ENCODE measurements around the gene SLC37A4. TPM values are rescaled to one million over a fixed set of nuclear protein-coding genes. Genes with fewer than 3 reads are reported as not detected.
"Not testable (repeated sequence)": the region's sequence is repeated elsewhere in the genome, so short reads cannot be mapped to it uniquely, and the experiment has no call there.

Gene SLC37A4
- 10 to 100 TPM; 28.3 to 30.3 TPM for total RNA-seq

DNA sequence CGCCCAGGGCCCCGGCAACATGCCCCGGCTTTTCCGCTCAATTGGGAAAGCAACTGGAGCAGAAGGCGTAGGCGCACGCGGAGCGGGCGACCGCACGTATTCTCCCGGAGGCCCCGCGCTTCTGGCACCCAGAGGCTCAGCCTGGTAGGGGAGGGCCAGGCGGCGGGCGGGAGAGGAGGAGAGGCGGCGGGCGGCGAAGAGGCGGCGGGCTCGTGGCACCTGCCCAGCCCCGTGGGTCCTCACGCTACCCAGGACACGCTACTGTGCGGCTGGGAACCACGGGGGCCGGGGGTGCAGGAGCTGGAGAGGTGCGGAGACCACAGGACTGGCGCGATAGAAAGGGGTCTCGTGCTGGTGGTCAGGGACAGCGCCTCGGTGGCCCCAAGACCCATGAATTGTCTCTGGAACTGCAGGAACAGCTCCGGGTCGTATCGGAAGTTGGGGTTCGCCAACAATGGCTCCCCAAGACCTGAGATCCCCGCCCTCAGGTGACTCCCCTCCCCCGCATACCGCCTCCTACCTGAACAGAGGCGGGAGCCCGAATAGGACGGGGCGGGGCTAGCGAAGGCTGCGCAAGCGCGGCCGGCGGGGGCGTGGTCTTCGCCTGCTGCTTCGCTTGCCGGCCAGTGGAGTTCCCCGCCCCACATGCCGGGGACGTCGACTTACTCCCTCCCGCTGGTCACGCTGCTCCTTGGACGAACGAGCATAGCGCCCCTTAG, at the start of gene SLC37A4:
Gene SLC37A4 (minus strand): TSS at position 549 of the 719 bp plus-strand sequence.
- CTCF ChIA-PET: interaction anchor here (1.4 to 2.0 kb wide), 3 partner anchors 11 to 82 kb away, joined by 3 to 7 read pairs (median 4); partner anchors contain the start of gene C2CD2L
- H3K4me3 Mint-ChIP-seq: peak within 1 kb of the TSS; percentile 77
- peak; percentile 99 for DNase-seq
- no peaks in the 10 kb centered on the region for H3K9me3 Mint-ChIP-seq
- peak within 1 kb of the TSS; percentile 85 for H3K27ac Mint-ChIP-seq
- H3K36me3 Mint-ChIP-seq (ENCODE audit: low read depth): peaks cover 5% of the 10 kb centered on the region
- no peaks in the 10 kb centered on the region for H3K27me3 Mint-ChIP-seq (ENCODE audit: low read depth)
- intact Hi-C loops (cut with micrococcal nuclease): loop anchor here (1.0 to 2.0 kb wide), 10 partner anchors 12 to 458 kb away; partner anchors contain the start of genes ARCN1, CBL, HMBS and HYOU1
- H3K4me1 Mint-ChIP-seq (ENCODE audit: low read depth): peaks cover 23% of the 10 kb centered on the region

DNA sequence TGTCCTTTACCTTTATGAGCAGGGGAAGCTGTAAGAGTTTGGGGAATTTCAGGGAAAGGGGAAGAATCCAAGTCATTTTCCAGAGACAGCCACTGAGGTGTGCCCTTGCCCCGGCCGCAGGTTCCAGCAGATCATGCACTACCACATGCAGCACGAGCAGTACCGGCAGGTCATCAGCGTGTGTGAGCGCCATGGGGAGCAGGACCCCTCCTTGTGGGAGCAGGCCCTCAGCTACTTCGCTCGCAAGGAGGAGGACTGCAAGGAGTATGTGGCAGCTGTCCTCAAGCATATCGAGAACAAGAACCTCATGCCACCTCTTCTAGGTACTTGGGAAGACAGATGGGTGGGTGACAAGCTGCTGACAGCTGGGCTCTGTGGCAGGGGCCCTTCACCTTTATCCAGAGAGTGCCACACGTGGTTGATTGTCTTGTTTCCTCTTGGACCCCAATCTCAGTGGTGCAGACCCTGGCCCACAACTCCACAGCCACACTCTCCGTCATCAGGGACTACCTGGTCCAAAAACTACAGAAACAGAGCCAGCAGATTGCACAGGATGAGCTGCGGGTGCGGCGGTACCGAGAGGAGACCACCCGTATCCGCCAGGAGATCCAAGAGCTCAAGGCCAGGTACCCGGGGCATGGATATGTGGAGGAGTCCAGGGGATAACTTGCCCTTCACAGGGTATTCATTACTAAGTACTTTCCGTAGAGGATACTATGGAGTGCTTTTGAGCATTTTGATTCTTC, 48.2 kb upstream of the SLC37A4 start:
- Mint-ChIP-seq H3K4me3 (no peak overlapping the region), H3K4me1 (ENCODE audit: low read depth) (no peaks in the 10 kb centered on the region), H3K27ac (no peak overlapping the region), H3K27me3 (ENCODE audit: low read depth) (no peaks in the 10 kb centered on the region), H3K9me3 (no peaks in the 10 kb centered on the region), H3K36me3 (ENCODE audit: low read depth) (peaks cover 8% of the 10 kb centered on the region)
- intact Hi-C loops (cut with micrococcal nuclease): no loop called here
- CTCF ChIA-PET: no interaction called here
- DNase-seq: no peak

DNA sequence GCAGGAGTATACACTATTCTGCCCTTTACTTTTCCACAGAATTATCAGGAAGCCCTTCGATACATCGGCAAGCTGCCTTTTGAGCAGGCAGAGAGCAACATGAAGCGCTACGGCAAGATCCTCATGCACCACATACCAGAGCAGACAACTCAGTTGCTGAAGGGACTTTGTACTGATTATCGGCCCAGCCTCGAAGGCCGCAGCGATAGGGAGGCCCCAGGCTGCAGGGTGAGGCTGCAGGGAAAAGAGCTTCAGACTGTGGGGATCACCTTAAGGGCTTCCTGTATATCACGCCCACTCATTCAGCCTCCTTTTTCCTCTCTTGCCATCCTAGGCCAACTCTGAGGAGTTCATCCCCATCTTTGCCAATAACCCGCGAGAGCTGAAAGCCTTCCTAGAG, 47.2 kb upstream of the SLC37A4 start:
- no peak overlapping the region for H3K4me3 Mint-ChIP-seq
- no peak for DNase-seq
- no peaks in the 10 kb centered on the region for H3K9me3 Mint-ChIP-seq
- peaks cover 11% of the 10 kb centered on the region for H3K36me3 Mint-ChIP-seq (ENCODE audit: low read depth)
- no peak overlapping the region for H3K27ac Mint-ChIP-seq
- intact Hi-C loops (cut with micrococcal nuclease): no loop called here
- no peaks in the 10 kb centered on the region for H3K27me3 Mint-ChIP-seq (ENCODE audit: low read depth)
- H3K4me1 Mint-ChIP-seq (ENCODE audit: low read depth): no peaks in the 10 kb centered on the region
- CTCF ChIA-PET: no interaction called here

DNA sequence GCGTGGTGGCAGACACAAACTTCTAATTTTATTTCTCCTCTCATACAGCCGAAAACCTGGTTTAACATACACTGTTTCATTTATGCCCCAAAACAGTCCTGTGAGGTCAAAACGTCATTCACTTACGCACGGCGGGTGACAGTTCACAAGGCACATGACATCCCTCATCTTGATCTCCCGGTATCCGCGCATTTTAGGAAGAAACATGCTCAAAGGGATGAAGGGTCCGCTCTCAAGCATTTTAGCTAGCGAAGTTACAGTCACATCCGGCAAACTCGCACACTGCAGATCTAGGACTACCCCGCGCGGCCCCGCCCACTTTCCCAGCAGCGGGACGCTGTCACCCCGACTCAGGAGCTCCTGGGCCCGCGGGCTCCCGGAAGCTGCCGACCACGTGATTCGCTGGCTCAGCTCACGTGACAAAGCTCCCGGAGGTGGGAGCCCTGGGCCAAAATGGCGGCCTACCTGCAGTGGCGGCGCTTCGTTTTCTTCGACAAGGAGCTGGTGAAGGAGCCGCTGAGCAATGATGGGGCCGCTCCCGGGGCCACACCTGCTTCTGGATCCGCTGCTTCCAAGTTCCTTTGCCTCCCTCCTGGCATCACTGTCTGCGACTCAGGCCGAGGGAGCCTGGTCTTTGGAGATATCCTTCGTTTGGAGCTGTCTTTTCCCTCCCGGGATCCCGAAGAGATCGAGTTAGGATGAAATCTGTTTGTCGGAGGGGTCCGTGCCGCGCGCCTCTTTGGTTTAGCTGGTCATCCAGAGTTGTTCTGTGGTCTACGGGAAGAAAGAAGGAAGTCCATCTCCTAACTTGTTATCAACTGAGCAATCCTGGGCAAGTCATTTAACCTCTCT, 36.9 kb upstream of the SLC37A4 start, which contains the start of gene VPS11:
Gene VPS11 (plus strand): TSS at position 448 of the 852 bp plus-strand sequence. CDS start 6 bp downstream, at position 454.
- H3K4me1 Mint-ChIP-seq (ENCODE audit: low read depth): peaks cover 37% of the 10 kb centered on the region
- H3K27ac Mint-ChIP-seq: peak within 1 kb of the TSS; percentile 96
- intact Hi-C loops (cut with micrococcal nuclease): loop anchor here (1.0 kb wide), 8 partner anchors 10 to 217 kb away; partner anchors contain the start of genes DPAGT1, HYOU1, NLRX1 and RPS25
- no peaks in the 10 kb centered on the region for H3K9me3 Mint-ChIP-seq
- peaks cover 5% of the 10 kb centered on the region for H3K36me3 Mint-ChIP-seq (ENCODE audit: low read depth)
- peak; percentile 99 for DNase-seq
- CTCF ChIA-PET: interaction anchor here (0.7 to 2.2 kb wide), 12 partner anchors 12 to 289 kb away, joined by 3 to 13 read pairs (median 4); partner anchors contain the start of gene HMBS
- H3K4me3 Mint-ChIP-seq: peak within 1 kb of the TSS; percentile 91
- H3K27me3 Mint-ChIP-seq (ENCODE audit: low read depth): no peaks in the 10 kb centered on the region

DNA sequence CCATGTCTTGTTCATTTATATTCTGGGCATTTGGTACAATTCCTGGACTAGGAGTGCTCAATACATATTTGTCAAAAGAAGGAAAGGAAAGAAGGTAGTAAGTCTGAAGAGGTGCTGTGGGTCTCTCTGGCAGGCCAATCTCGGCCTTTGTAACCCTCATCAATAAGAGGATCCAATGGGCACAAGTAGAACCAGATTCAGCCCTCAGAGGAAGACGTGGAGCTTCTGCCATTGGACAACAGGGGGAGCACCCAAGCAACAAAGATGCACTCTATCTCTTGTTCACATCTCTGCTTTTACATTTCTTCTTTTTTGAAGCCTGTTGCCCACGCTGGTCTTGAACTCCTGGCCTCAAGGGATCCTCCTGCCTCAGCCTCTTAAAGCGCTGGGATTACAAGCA, 34.7 kb upstream of the SLC37A4 start:
- intact Hi-C loops (cut with micrococcal nuclease): loop anchor here (1.0 kb wide), 2 partner anchors 132 to 258 kb away; no protein-coding TSS in a partner anchor
- Mint-ChIP-seq H3K27me3 (ENCODE audit: low read depth) (no peaks in the 10 kb centered on the region), H3K36me3 (ENCODE audit: low read depth) (peaks cover 5% of the 10 kb centered on the region), H3K9me3 (no peaks in the 10 kb centered on the region), H3K4me3 (no peak overlapping the region), H3K27ac (peak overlapping the region; percentile 3), H3K4me1 (ENCODE audit: low read depth) (peaks cover 40% of the 10 kb centered on the region)
- CTCF ChIA-PET: interaction anchor here (0.7 to 1.1 kb wide), 4 partner anchors 9 to 44 kb away, joined by 3 to 4 read pairs (median 3); no protein-coding TSS in a partner anchor
- peak; percentile 70 for DNase-seq

DNA sequence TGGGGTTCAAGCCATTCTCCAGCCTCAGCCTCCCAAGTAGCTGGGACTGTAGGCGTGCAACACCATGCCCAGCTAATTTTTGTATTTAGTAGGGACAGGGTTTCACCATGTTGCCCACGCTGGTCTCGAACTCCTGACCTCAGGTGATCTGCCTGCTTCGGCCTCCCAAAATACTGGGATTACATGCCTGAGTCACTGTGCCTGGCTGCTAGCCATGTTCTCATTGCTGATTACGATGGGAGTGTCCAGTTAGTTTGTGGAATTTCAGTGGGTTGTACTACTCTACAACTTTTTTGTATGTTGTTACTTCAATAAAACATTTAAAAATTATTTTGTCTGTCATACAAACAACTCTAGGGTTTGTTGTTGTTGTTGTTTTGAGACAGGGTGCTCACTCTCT, 32.1 kb upstream of the SLC37A4 start:
- H3K27me3 Mint-ChIP-seq (ENCODE audit: low read depth): no peaks in the 10 kb centered on the region
- H3K4me3 Mint-ChIP-seq: no peak overlapping the region
- CTCF ChIA-PET: interaction anchor here (0.9 kb wide), 2 partner anchors 44 to 203 kb away, joined by 4 read pairs; no protein-coding TSS in a partner anchor
- no peaks in the 10 kb centered on the region for H3K9me3 Mint-ChIP-seq
- peaks cover 2% of the 10 kb centered on the region for H3K36me3 Mint-ChIP-seq (ENCODE audit: low read depth)
- H3K27ac Mint-ChIP-seq: no peak overlapping the region
- intact Hi-C loops (cut with micrococcal nuclease): no loop called here
- H3K4me1 Mint-ChIP-seq (ENCODE audit: low read depth): peaks cover 34% of the 10 kb centered on the region
- DNase-seq: no peak

DNA sequence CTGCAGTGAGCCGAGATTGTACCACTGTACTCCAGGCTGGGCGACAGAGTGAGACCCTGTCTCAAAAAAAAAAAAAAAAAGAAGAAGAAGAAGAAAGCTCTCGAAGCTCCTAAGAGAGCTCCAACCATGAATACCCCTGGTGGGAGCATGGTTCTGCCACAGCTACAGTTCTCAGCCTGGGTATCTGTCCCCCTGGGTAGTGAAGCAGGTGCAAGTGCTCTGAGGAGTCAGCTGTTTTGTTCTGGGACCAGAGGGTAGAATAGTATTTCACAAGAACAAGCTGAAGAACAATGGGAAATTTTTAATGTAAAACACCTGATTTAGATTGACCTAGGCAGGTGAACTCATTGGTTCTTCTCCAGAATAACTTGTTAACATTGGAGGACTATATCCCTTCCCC, 30.6 kb upstream of the SLC37A4 start:
- intact Hi-C loops (cut with micrococcal nuclease): no loop called here
- DNase-seq: no peak
- H3K36me3 Mint-ChIP-seq (ENCODE audit: low read depth): peaks cover 3% of the 10 kb centered on the region
- peaks cover 30% of the 10 kb centered on the region for H3K4me1 Mint-ChIP-seq (ENCODE audit: low read depth)
- no peak overlapping the region for H3K27ac Mint-ChIP-seq
- no peak overlapping the region for H3K4me3 Mint-ChIP-seq
- CTCF ChIA-PET: interaction anchor here (1.1 kb wide), 1 partner anchor 30 kb away, joined by 3 read pairs; no protein-coding TSS in a partner anchor
- H3K9me3 Mint-ChIP-seq: no peaks in the 10 kb centered on the region
- H3K27me3 Mint-ChIP-seq (ENCODE audit: low read depth): no peaks in the 10 kb centered on the region

DNA sequence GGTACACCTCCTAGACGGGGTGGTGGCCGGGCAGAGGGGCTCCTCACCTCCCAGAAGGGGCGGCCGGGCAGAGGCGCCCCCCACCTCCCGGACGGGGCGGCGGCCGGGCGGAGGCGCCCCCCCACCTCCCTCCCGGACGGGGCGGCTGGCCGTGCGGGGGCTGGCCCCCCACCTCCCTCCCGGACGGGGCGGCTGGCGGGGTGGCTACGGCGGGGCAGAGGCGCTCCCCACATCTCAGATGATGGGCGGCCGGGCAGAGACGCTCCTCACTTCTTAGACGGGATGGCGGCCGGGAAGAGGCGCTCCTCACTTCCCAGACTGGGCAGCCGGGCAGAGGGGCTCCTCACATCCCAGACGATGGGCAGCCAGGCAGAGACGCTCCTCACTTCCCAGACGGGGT, 28.5 kb upstream of the SLC37A4 start:
- CTCF ChIA-PET; intact Hi-C loops (cut with micrococcal nuclease): not testable (repeated sequence)

DNA sequence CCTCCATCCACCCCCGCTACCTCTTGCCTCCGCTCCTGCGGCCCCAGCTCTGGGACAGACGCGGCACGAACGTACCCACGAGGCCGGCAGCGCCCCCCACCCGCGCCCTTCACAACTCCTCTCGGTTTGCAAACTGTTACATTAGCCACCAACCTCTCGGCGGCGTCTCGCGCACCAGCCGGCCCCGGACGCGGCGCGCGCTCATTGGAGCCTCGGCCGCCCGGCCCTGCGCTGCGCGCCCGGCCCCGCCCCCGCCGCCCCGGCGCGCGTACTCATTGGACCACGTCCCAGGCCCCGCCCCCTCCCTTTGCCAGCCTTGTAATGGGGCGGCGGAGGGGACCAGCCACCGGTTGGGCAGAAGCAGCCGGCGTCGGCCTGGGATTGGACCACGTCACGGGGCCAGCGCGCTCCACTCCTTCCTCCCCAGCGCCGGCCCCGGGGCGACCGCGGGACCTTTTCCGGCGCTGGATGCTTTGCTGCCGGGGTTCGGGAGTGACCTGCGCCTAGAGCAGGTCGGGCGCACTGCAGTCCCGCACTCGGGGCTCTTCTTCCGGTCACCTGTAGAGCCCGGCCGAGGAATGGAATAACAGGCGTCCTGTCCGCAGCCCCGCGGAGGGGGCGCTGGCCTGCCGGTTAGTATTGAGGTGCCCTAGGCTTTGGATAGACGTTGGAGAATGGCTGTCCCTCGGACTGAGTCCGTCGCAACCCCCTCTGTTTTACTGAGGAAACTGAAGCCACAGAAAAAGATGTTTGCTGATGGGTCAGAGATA, 26.5 kb upstream of the SLC37A4 start, which contains the start of gene HYOU1:
Gene HYOU1 (minus strand): TSS at position 206 of the 770 bp plus-strand sequence. CDS start 1,045 bp downstream, outside the sequence.
- H3K36me3 Mint-ChIP-seq (ENCODE audit: low read depth): peaks cover 27% of the 10 kb centered on the region
- H3K4me1 Mint-ChIP-seq (ENCODE audit: low read depth): peaks cover 53% of the 10 kb centered on the region
- H3K27me3 Mint-ChIP-seq (ENCODE audit: low read depth): no peaks in the 10 kb centered on the region
- intact Hi-C loops (cut with micrococcal nuclease): loop anchor here (1.0 to 2.0 kb wide), 11 partner anchors 10 to 266 kb away; partner anchors contain the start of genes CBL, CENATAC, DPAGT1 and HINFP
- CTCF ChIA-PET: interaction anchor here (0.6 to 1.7 kb wide), 11 partner anchors 8 to 367 kb away, joined by 3 to 13 read pairs (median 3); partner anchors contain the start of genes DPAGT1 and VPS11
- H3K27ac Mint-ChIP-seq: peak within 1 kb of the TSS; percentile 95
- peak; percentile 99 for DNase-seq
- H3K4me3 Mint-ChIP-seq: peak within 1 kb of the TSS; percentile 98
- H3K9me3 Mint-ChIP-seq: no peaks in the 10 kb centered on the region

More for the DNA sequence above, 28.5 kb upstream of the SLC37A4 start:
- not testable (repeated sequence) for H3K9me3 Mint-ChIP-seq; H3K4me3 Mint-ChIP-seq; DNase-seq; H3K27ac Mint-ChIP-seq; H3K27me3 Mint-ChIP-seq (ENCODE audit: low read depth)
- Mint-ChIP-seq H3K36me3 (ENCODE audit: low read depth) (peaks cover 12% of the 10 kb centered on the region), H3K4me1 (ENCODE audit: low read depth) (peaks cover 37% of the 10 kb centered on the region)

DNA sequence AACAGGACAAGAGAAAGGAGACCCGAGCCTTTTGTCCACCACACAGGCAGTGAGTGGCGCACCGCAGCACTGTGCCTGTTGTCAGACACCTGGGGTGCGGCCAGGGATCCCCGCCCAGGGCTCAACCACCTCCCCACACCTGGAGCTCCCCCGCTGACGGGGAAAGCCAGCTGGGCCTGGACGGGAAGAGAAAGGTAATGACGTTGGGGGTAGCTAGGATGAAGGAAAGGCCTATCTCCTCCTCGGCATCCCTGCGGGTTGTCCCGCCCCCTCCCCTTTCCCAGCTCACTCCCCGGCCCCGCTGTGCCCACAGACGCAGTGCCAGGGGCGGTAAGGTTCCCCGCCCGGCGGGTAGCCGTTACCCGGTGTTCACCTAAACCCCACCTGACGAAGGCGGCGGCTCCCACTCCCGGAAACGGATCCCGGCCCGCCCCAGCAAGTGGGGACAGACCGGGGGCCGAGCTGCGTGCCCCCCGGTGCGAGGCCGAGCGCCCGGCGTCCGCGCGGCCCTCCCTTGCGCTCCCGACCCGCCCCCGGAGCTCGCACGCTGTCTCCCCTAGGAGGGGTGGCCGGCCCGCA, 25.8 kb upstream of the SLC37A4 start:
- H3K4me3 Mint-ChIP-seq: peak overlapping the region; percentile 98
- H3K9me3 Mint-ChIP-seq: no peaks in the 10 kb centered on the region
- H3K36me3 Mint-ChIP-seq (ENCODE audit: low read depth): peaks cover 32% of the 10 kb centered on the region
- intact Hi-C loops (cut with micrococcal nuclease): loop anchor here (2.0 kb wide), 5 partner anchors 38 to 266 kb away; partner anchors contain the start of genes CBL and HINFP
- peak overlapping the region; percentile 95 for H3K27ac Mint-ChIP-seq
- CTCF ChIA-PET: interaction anchor here (0.6 to 1.7 kb wide), 13 partner anchors 8 to 366 kb away, joined by 3 to 13 read pairs (median 3); partner anchors contain the start of genes DPAGT1 and VPS11
- H3K27me3 Mint-ChIP-seq (ENCODE audit: low read depth): no peaks in the 10 kb centered on the region
- peak; percentile 64 for DNase-seq
- peaks cover 59% of the 10 kb centered on the region for H3K4me1 Mint-ChIP-seq (ENCODE audit: low read depth)

Measured in activated naive CD4-positive, alpha-beta T cell treated with anti-CD3 and anti-CD28 coated beads for 36 hours (primary cell).